Measurements from ENCODE around the gene TRAPPC2.

The TRAPPC2 gene

GRCh38 chrX:13721371-13721770 is 13.0 kb downstream of the TRAPPC2 start:
- no peak overlapping the region for H3K4me3 ChIP-seq (ENCODE audit: low read depth, low read length)
- peaks cover 12% of the 10 kb centered on the region; the same call in 1 of the 2 replicates for H3K36me3 ChIP-seq (ENCODE audit: insufficient read depth, low read length)
- peaks cover 33% of the 10 kb centered on the region for H3K4me1 ChIP-seq (ENCODE audit: control insufficient read depth, insufficient read depth, low read length, unreplicated experiment)
- H3K79me2 ChIP-seq (ENCODE audit: control insufficient read depth, insufficient read depth, low read length, unreplicated experiment) = peaks cover 34% of the 10 kb centered on the region
- H2AFZ ChIP-seq (ENCODE audit: low read length, unreplicated experiment) = no peak overlapping the region
- H3K27me3 ChIP-seq (ENCODE audit: insufficient read depth, low read length) = no peaks in the 10 kb centered on the region
- H3K27ac ChIP-seq (ENCODE audit: low read depth, low read length) = peak overlapping the region; percentile 39; the same call in 1 of the 2 replicates

GRCh38 chrX:13719192-13719856 is 15.1 kb downstream of the TRAPPC2 start:
- H3K36me3 ChIP-seq (ENCODE audit: insufficient read depth, low read length) = peaks cover 26% of the 10 kb centered on the region
- peaks cover 34% of the 10 kb centered on the region for H3K79me2 ChIP-seq (ENCODE audit: control insufficient read depth, insufficient read depth, low read length, unreplicated experiment)
- no peak overlapping the region for H2AFZ ChIP-seq (ENCODE audit: low read length, unreplicated experiment)
- H3K27ac ChIP-seq (ENCODE audit: low read depth, low read length) = peak overlapping the region; percentile 99
- H3K4me3 ChIP-seq (ENCODE audit: low read depth, low read length) = no peak overlapping the region
- peaks cover 33% of the 10 kb centered on the region for H3K4me1 ChIP-seq (ENCODE audit: control insufficient read depth, insufficient read depth, low read length, unreplicated experiment)
- no peaks in the 10 kb centered on the region for H3K27me3 ChIP-seq (ENCODE audit: insufficient read depth, low read length)

GRCh38 chrX:13717700-13718472 is 16.5 kb downstream of the TRAPPC2 start:
- Histone ChIP-seq H3K36me3 (ENCODE audit: insufficient read depth, low read length) (peaks cover 26% of the 10 kb centered on the region), H3K27ac (ENCODE audit: low read depth, low read length) (peak overlapping the region; percentile 99), H3K27me3 (ENCODE audit: insufficient read depth, low read length) (no peaks in the 10 kb centered on the region), H3K4me3 (ENCODE audit: low read depth, low read length) (0 out of 2 replicates have a peak overlapping the region, but pooled peaks have one; percentile 16), H3K79me2 (ENCODE audit: control insufficient read depth, insufficient read depth, low read length, unreplicated experiment) (peaks cover 26% of the 10 kb centered on the region), H3K4me1 (ENCODE audit: control insufficient read depth, insufficient read depth, low read length, unreplicated experiment) (peaks cover 33% of the 10 kb centered on the region), H2AFZ (ENCODE audit: low read length, unreplicated experiment) (no peak overlapping the region)

- peaks cover 28% of the 10 kb centered on the region for H3K4me1 ChIP-seq (ENCODE audit: control insufficient read depth, insufficient read depth, low read length, unreplicated experiment)
- H2AFZ ChIP-seq (ENCODE audit: low read length, unreplicated experiment) = no peak overlapping the region
- no peak overlapping the region for H3K4me3 ChIP-seq (ENCODE audit: low read depth, low read length)
- no peaks in the 10 kb centered on the region for H3K27me3 ChIP-seq (ENCODE audit: insufficient read depth, low read length)
- H3K36me3 ChIP-seq (ENCODE audit: insufficient read depth, low read length) = peaks cover 29% of the 10 kb centered on the region
- peak overlapping the region; percentile 99; the same call in 1 of the 2 replicates for H3K27ac ChIP-seq (ENCODE audit: low read depth, low read length)
- peaks cover 22% of the 10 kb centered on the region for H3K79me2 ChIP-seq (ENCODE audit: control insufficient read depth, insufficient read depth, low read length, unreplicated experiment)
These were observed 17.5 kb downstream of the TRAPPC2 start for GRCh38 chrX:13716905-13717304.

GRCh38 chrX:13716455-13716854 is 18.0 kb downstream of the TRAPPC2 start:
- H3K27ac ChIP-seq (ENCODE audit: low read depth, low read length) = no peak overlapping the region
- no peaks in the 10 kb centered on the region for H3K27me3 ChIP-seq (ENCODE audit: insufficient read depth, low read length)
- no peak overlapping the region for H3K4me3 ChIP-seq (ENCODE audit: low read depth, low read length)
- no peak overlapping the region for H2AFZ ChIP-seq (ENCODE audit: low read length, unreplicated experiment)
- peaks cover 24% of the 10 kb centered on the region for H3K4me1 ChIP-seq (ENCODE audit: control insufficient read depth, insufficient read depth, low read length, unreplicated experiment)
- peaks cover 32% of the 10 kb centered on the region for H3K36me3 ChIP-seq (ENCODE audit: insufficient read depth, low read length)
- H3K79me2 ChIP-seq (ENCODE audit: control insufficient read depth, insufficient read depth, low read length, unreplicated experiment) = peaks cover 20% of the 10 kb centered on the region

- H3K36me3 ChIP-seq (ENCODE audit: insufficient read depth, low read length) = peaks cover 34% of the 10 kb centered on the region
- H3K27me3 ChIP-seq (ENCODE audit: insufficient read depth, low read length) = no peaks in the 10 kb centered on the region
- H3K27ac ChIP-seq (ENCODE audit: low read depth, low read length) = no peak overlapping the region
- peaks cover 35% of the 10 kb centered on the region for H3K79me2 ChIP-seq (ENCODE audit: control insufficient read depth, insufficient read depth, low read length, unreplicated experiment)
- H2AFZ ChIP-seq (ENCODE audit: low read length, unreplicated experiment) = no peak overlapping the region
- H3K4me1 ChIP-seq (ENCODE audit: control insufficient read depth, insufficient read depth, low read length, unreplicated experiment) = no peaks in the 10 kb centered on the region
- no peak overlapping the region for H3K4me3 ChIP-seq (ENCODE audit: low read depth, low read length)
These were observed 23.3 kb downstream of the TRAPPC2 start for GRCh38 chrX:13711141-13711540.

- Histone ChIP-seq H3K79me2 (ENCODE audit: control insufficient read depth, insufficient read depth, low read length, unreplicated experiment) (peaks cover 76% of the 10 kb centered on the region), H3K36me3 (ENCODE audit: insufficient read depth, low read length) (peaks cover under 1% of the 10 kb centered on the region; the same call in 1 of the 2 replicates), H2AFZ (ENCODE audit: low read length, unreplicated experiment) (no peak overlapping the region), H3K27me3 (ENCODE audit: insufficient read depth, low read length) (no peaks in the 10 kb centered on the region), H3K4me1 (ENCODE audit: control insufficient read depth, insufficient read depth, low read length, unreplicated experiment) (peaks cover 28% of the 10 kb centered on the region), H3K4me3 (ENCODE audit: low read depth, low read length) (no peak overlapping the region), H3K27ac (ENCODE audit: low read depth, low read length) (peak overlapping the region; percentile 4; the same call in 1 of the 2 replicates)
These were observed 30.8 kb downstream of the TRAPPC2 start for GRCh38 chrX:13703589-13703988.

GRCh38 chrX:13703135-13703534 is 31.3 kb downstream of the TRAPPC2 start:
- no peaks in the 10 kb centered on the region for H3K36me3 ChIP-seq (ENCODE audit: insufficient read depth, low read length)
- peaks cover 79% of the 10 kb centered on the region for H3K79me2 ChIP-seq (ENCODE audit: control insufficient read depth, insufficient read depth, low read length, unreplicated experiment)
- H3K27ac ChIP-seq (ENCODE audit: low read depth, low read length) = peak overlapping the region; percentile 4; the same call in 1 of the 2 replicates
- no peak overlapping the region for H3K4me3 ChIP-seq (ENCODE audit: low read depth, low read length)
- no peak overlapping the region for H2AFZ ChIP-seq (ENCODE audit: low read length, unreplicated experiment)
- H3K27me3 ChIP-seq (ENCODE audit: insufficient read depth, low read length) = no peaks in the 10 kb centered on the region
- peaks cover 33% of the 10 kb centered on the region for H3K4me1 ChIP-seq (ENCODE audit: control insufficient read depth, insufficient read depth, low read length, unreplicated experiment)

- H3K27me3 ChIP-seq (ENCODE audit: insufficient read depth, low read length) = no peaks in the 10 kb centered on the region
- no peak overlapping the region for H2AFZ ChIP-seq (ENCODE audit: low read length, unreplicated experiment)
- peaks cover 33% of the 10 kb centered on the region for H3K4me1 ChIP-seq (ENCODE audit: control insufficient read depth, insufficient read depth, low read length, unreplicated experiment)
- H3K27ac ChIP-seq (ENCODE audit: low read depth, low read length) = no peak overlapping the region
- H3K36me3 ChIP-seq (ENCODE audit: insufficient read depth, low read length) = no peaks in the 10 kb centered on the region; the same call in 1 of the 2 replicates
- H3K79me2 ChIP-seq (ENCODE audit: control insufficient read depth, insufficient read depth, low read length, unreplicated experiment) = peaks cover 78% of the 10 kb centered on the region
- H3K4me3 ChIP-seq (ENCODE audit: low read depth, low read length) = no peak overlapping the region
These were observed 32.2 kb downstream of the TRAPPC2 start for GRCh38 chrX:13702111-13702789.

- H3K79me2 ChIP-seq (ENCODE audit: control insufficient read depth, insufficient read depth, low read length, unreplicated experiment) = peaks cover 85% of the 10 kb centered on the region
- H2AFZ ChIP-seq (ENCODE audit: low read length, unreplicated experiment) = no peak overlapping the region
- H3K36me3 ChIP-seq (ENCODE audit: insufficient read depth, low read length) = no peaks in the 10 kb centered on the region; the same call in 1 of the 2 replicates
- peaks cover 33% of the 10 kb centered on the region for H3K4me1 ChIP-seq (ENCODE audit: control insufficient read depth, insufficient read depth, low read length, unreplicated experiment)
- H3K4me3 ChIP-seq (ENCODE audit: low read depth, low read length) = no peak overlapping the region
- no peaks in the 10 kb centered on the region for H3K27me3 ChIP-seq (ENCODE audit: insufficient read depth, low read length)
- no peak overlapping the region for H3K27ac ChIP-seq (ENCODE audit: low read depth, low read length)
These were observed 34.0 kb downstream of the TRAPPC2 start for GRCh38 chrX:13700380-13700779.

Measured in ACC112 (cell line).